WTC11 (cell line): ENCODE results near the gene DDX10.

ENCODE experiments used
- CBFB ChIP-seq: sonication (generic); formaldehyde crosslinking; IDR thresholded peaks from 2 replicates; pipeline ENCODE4 v1.8.1; 2022; ENCODE audit warnings: mild to moderate bottlenecking, low read depth, missing genetic modification reagents
- CTCF ChIP-seq: fragments of 200-600 bp; IDR thresholded peaks from 2 replicates; pipeline ENCODE4 v1.8.0; 2022; ENCODE audit warnings: antibody characterized with exemption
- FOXK1 ChIP-seq: sonication (generic); formaldehyde crosslinking; IDR thresholded peaks from 2 replicates; pipeline ENCODE4 v1.8.0; 2022; ENCODE audit warnings: mild to moderate bottlenecking, moderate library complexity, missing genetic modification reagents
- HMGXB4 ChIP-seq: sonication (generic); formaldehyde crosslinking; IDR thresholded peaks from 2 replicates; pipeline ENCODE4 v1.8.1; 2023; ENCODE audit warnings: mild to moderate bottlenecking, moderate library complexity, missing genetic modification reagents
- IRF1 ChIP-seq: sonication (generic); formaldehyde crosslinking; IDR thresholded peaks from 2 replicates; pipeline ENCODE4 v1.8.0; 2023; ENCODE audit warnings: missing genetic modification reagents
- NR2C2 ChIP-seq: sonication (generic); formaldehyde crosslinking; IDR thresholded peaks from 2 replicates; pipeline ENCODE4 v1.8.0; 2022; ENCODE audit warnings: mild to moderate bottlenecking, missing genetic modification reagents
- USF2 ChIP-seq: sonication (generic); formaldehyde crosslinking; IDR thresholded peaks from 2 replicates; pipeline ENCODE4 v1.8.1; 2023; ENCODE audit warnings: mild to moderate bottlenecking, missing genetic modification reagents, moderate library complexity
- ZBTB21 ChIP-seq: sonication (generic); formaldehyde crosslinking; IDR thresholded peaks from 2 replicates; pipeline ENCODE4 v1.8.1; 2023; ENCODE audit warnings: mild to moderate bottlenecking, missing genetic modification reagents, borderline replicate concordance

GRCh38 chr11:108859510-108859909 lies 194.6 kb downstream of the DDX10 start:
- TF ChIP-seq IRF1 (CRISPR knock-in tag), result no peak
- TF ChIP-seq USF2 (CRISPR knock-in tag), result no peak
- no peak for TF ChIP-seq CTCF
- TF ChIP-seq CBFB (CRISPR knock-in tag), result no peak
- TF ChIP-seq NR2C2 (CRISPR knock-in tag), result no peak
- no peak for TF ChIP-seq HMGXB4 (CRISPR knock-in tag)
- no peak for TF ChIP-seq ZBTB21 (CRISPR knock-in tag)
- no peak for TF ChIP-seq FOXK1 (CRISPR knock-in tag)
